D721Med (cell line): ENCODE data around the gene RPL32.

ENCODE experiments used
- DNase-seq: peaks from one replicate; pipeline ENCODE4 v3.0.0; 2011; ENCODE audit warnings: low spot score; ENCODE audit not compliant: insufficient read length
- FAIRE-seq: peaks from 2 replicates; lab custom pipeline; 2011; peaks lifted over from hg19 to GRCh38; lab: Jason Lieb, UNC
- TF ChIP-seq, protein P1 (sequence below): IDR thresholded peaks from 2 replicates; pipeline ENCODE4 v1.5.1; 2012; ENCODE audit warnings: mild to moderate bottlenecking, control low read depth; ENCODE audit not compliant: insufficient read depth; ENCODE audit errors: missing control alignments

Gene RPL32

DNA sequence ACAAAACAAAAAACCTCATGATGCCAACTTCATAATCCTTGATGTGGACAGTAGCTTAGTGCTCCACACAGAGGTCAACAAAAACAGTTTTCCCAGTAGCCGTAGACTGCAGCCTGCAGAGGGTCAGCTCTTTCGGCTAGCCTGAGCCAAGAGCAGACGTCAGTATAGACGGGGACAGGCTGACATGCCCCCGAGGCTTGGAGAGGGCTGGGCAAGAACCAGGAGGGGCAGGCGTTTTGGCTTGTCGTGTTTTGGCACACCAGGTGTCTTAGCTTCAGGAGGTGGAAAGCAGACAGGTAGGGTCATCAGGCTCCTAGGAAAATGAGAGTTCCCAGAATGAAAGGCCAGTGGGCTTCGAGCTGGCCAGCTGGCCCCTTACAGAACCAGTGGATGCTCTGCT lies 23.1 kb downstream of the RPL32 start:
- TF ChIP-seq, protein P1, sequence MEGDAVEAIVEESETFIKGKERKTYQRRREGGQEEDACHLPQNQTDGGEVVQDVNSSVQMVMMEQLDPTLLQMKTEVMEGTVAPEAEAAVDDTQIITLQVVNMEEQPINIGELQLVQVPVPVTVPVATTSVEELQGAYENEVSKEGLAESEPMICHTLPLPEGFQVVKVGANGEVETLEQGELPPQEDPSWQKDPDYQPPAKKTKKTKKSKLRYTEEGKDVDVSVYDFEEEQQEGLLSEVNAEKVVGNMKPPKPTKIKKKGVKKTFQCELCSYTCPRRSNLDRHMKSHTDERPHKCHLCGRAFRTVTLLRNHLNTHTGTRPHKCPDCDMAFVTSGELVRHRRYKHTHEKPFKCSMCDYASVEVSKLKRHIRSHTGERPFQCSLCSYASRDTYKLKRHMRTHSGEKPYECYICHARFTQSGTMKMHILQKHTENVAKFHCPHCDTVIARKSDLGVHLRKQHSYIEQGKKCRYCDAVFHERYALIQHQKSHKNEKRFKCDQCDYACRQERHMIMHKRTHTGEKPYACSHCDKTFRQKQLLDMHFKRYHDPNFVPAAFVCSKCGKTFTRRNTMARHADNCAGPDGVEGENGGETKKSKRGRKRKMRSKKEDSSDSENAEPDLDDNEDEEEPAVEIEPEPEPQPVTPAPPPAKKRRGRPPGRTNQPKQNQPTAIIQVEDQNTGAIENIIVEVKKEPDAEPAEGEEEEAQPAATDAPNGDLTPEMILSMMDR, result no peak
- DNase-seq (no peak), FAIRE-seq (no peak)

DNA sequence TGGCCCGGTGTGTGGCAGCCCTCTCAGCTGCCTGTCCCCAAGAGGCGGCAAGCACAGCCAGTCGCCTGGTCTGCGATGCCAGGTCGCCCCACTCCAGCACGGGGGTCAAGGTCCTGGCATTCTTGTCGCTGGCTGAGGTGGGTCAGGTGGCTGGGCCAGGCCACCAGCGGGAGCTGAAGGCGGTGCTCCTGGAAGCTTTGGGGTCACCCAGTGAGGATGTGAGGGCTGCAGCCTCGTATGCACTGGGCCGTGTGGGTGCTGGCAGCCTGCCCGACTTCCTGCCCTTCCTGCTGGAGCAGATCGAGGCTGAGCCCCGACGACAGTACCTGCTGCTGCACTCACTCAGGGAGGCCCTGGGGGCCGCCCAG lies 24.0 kb downstream of the RPL32 start:
- TF ChIP-seq, protein P1, result no peak
- FAIRE-seq (no peak), DNase-seq (no peak)

GRCh38 chr3:12816521-12817342 lies 24.6 kb downstream of the RPL32 start:
- FAIRE-seq, result no peak
- TF ChIP-seq, protein P1, result no peak

DNA sequence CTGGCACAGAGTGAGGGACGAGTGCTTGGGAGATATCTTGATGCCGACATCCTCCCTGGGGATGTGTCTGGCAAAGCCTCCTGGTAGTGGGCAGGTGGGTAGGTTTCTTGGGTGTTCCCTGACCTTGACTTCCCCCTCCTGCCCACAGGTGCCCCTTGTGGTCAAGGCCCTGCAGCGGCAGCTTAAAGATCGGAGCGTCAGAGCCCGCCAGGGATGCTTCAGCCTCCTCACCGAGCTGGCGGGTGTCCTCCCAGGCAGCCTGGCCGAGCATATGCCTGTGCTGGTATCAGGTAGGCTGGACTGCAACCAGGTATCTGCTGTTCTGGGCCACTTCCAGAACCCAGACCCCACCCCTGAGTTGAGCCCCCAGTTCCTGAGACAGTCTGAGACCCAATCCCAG lies 25.6 kb downstream of the RPL32 start:
- TF ChIP-seq, protein P1, result no peak
- DNase-seq, result no peak
- FAIRE-seq, result no peak

More at GRCh38 chr3:12816521-12817342, 24.6 kb downstream of the RPL32 start:
- no peak for DNase-seq

GRCh38 chr3:12815078-12815477 lies 26.3 kb downstream of the RPL32 start:
- FAIRE-seq, result no peak
- TF ChIP-seq, protein P1, result no peak
- no peak for DNase-seq

DNA sequence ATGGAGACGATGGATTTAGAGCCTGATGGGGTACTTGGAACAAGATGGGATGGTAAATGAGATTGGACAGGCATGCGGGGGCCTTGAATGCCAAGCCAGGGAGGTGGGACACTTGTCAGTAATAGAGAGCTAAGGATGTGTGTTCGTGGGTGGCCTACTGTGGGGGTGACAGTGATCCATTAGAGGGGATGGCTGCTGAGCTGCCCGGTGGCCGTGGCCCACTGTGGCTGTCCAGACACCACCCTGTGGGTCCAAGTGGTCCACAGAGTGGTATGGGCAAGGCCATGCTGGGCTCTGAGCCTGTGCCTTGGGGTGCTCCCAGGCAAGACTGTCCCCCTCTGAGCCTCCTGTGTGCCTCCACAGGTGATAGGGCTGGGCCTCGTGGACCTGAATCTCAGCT lies 27.4 kb downstream of the RPL32 start:
- TF ChIP-seq, protein P1, result no peak
- DNase-seq, result no peak
- FAIRE-seq, result no peak

- DNase-seq (no peak), FAIRE-seq (no peak)
- TF ChIP-seq, protein P1, result no peak
Observed at GRCh38 chr3:12812812-12813211, 28.6 kb downstream of the RPL32 start.
